Nephron progenitor cell (in vitro differentiated cells): Measurements from ENCODE around the gene A4GALT.

Experiments used
- DNase-seq: peaks from one replicate; pipeline ENCODE4 v3.0.0; 2021
- H3K27ac Mint-ChIP-seq: 2 replicates; pipeline ENCODE4 v1.8.0; 2021; ENCODE audit warnings: mild to moderate bottlenecking, moderate library complexity, mixed read lengths
- H3K27me3 Mint-ChIP-seq: 2 replicates; pipeline ENCODE4 v1.8.0; 2021; ENCODE audit warnings: mild to moderate bottlenecking, low read depth, mixed read lengths; ENCODE audit not compliant: poor library complexity
- H3K36me3 Mint-ChIP-seq: 2 replicates; pipeline ENCODE4 v1.8.0; 2021; ENCODE audit warnings: low read depth, mixed read lengths
- H3K4me1 Mint-ChIP-seq: 2 replicates; pipeline ENCODE4 v1.8.0; 2021; ENCODE audit warnings: mixed read lengths
- H3K4me3 Mint-ChIP-seq: 2 replicates; pipeline ENCODE4 v1.8.0; 2021; ENCODE audit warnings: mild to moderate bottlenecking, moderate library complexity, mixed read lengths
- H3K9me3 Mint-ChIP-seq: 2 replicates; pipeline ENCODE4 v1.8.0; 2021; ENCODE audit warnings: mild to moderate bottlenecking, moderate library complexity, mixed read lengths
- TF ChIP-seq, protein P1 (sequence below): fragments of 200-600 bp; sonication (generic); IDR thresholded peaks from 2 replicates; pipeline ENCODE4 v1.5.0; 2021; ENCODE audit warnings: antibody characterized with exemption

A4GALT gene

DNA sequence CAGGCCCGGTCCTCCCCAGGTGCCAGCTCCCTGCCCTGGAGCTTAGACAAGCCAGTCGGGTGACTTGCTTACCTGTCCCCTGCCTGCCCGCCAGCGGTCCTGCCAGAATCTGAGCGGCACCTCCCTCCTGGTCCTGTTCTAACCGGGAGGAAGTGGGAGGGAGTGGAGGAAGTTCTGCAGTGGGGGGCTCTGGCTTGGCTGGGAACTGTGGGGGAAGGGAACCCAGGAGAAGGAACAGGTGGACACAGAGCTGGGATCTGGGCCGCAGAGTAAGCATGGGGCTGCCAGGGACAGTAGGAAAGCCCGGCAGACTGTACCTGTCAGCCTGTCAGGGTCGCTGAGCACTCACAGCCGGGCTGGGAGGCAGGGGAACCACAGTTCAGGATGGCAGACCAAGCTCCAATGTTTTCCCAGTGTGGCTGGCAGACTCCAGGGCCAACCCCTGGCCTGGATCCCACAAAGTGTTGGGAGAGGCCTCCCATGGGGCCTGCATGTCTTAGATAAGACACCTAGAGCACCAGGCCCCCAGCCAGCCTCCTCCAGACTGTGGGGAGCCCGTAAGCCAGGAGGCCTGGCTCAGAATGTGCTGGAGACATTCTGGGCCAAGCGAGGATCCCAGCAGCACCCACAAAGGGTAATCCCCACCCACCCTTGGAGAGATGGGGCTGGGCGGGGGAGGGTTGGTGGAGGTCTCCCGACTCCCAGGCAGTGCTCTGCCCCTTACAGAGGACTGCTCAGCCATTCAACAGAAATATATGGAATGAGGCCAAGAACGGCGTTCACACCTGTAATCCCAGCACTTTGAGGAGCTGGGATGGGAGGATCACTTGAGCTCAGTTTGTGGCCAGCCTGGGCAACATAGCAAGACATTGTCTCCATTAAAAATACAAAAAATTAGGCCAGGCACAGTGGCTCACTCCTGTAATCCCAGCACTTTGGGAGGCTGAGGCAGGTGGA is 73.8 kb downstream of the A4GALT start:
- peak overlapping the region; percentile 98 for H3K4me3 Mint-ChIP-seq
- no peaks in the 10 kb centered on the region for H3K27me3 Mint-ChIP-seq
- no peak overlapping the region for H3K27ac Mint-ChIP-seq
- no peaks in the 10 kb centered on the region for H3K9me3 Mint-ChIP-seq
- H3K36me3 Mint-ChIP-seq, result no peaks in the 10 kb centered on the region
- peaks cover 62% of the 10 kb centered on the region for H3K4me1 Mint-ChIP-seq
- TF ChIP-seq, protein P1, sequence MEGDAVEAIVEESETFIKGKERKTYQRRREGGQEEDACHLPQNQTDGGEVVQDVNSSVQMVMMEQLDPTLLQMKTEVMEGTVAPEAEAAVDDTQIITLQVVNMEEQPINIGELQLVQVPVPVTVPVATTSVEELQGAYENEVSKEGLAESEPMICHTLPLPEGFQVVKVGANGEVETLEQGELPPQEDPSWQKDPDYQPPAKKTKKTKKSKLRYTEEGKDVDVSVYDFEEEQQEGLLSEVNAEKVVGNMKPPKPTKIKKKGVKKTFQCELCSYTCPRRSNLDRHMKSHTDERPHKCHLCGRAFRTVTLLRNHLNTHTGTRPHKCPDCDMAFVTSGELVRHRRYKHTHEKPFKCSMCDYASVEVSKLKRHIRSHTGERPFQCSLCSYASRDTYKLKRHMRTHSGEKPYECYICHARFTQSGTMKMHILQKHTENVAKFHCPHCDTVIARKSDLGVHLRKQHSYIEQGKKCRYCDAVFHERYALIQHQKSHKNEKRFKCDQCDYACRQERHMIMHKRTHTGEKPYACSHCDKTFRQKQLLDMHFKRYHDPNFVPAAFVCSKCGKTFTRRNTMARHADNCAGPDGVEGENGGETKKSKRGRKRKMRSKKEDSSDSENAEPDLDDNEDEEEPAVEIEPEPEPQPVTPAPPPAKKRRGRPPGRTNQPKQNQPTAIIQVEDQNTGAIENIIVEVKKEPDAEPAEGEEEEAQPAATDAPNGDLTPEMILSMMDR, result no peak
- no peak for DNase-seq

DNA sequence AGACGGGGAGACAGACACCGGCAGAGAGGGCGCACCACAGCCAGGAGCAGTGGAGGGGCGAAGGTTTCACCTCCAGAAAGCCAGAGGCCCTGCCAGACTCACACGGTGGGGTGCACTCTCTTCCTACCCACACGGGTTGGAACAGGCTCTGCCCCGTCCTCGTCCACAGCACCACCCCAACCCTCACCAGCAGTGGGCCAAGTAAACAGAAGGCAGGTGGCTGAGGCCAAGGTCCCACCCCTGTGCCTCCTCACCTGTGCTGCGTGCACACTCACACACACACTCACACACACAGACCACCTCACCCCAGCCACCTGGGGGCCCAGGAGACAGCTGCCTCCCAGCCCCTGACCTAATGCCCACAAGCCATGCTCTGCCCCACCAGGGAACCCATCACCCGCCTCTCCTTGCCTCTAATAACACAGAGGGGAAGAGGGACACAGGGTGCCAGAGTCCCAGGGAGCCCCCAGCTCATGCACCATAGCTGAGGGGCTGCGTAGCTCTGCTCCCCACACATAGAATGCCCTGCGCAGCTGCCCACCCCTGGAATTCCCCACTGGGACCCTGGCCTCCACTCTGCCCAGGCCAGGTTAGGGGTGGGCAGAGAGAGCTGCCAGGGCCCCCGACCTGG is 74.6 kb downstream of the A4GALT start:
- Mint-ChIP-seq H3K27me3 (no peaks in the 10 kb centered on the region), H3K4me3 (no peak overlapping the region), H3K9me3 (no peaks in the 10 kb centered on the region), H3K27ac (peak overlapping the region; percentile 75), H3K36me3 (no peaks in the 10 kb centered on the region), H3K4me1 (peaks cover 57% of the 10 kb centered on the region)
- TF ChIP-seq, protein P1, result no peak
- DNase-seq, result no peak

DNA sequence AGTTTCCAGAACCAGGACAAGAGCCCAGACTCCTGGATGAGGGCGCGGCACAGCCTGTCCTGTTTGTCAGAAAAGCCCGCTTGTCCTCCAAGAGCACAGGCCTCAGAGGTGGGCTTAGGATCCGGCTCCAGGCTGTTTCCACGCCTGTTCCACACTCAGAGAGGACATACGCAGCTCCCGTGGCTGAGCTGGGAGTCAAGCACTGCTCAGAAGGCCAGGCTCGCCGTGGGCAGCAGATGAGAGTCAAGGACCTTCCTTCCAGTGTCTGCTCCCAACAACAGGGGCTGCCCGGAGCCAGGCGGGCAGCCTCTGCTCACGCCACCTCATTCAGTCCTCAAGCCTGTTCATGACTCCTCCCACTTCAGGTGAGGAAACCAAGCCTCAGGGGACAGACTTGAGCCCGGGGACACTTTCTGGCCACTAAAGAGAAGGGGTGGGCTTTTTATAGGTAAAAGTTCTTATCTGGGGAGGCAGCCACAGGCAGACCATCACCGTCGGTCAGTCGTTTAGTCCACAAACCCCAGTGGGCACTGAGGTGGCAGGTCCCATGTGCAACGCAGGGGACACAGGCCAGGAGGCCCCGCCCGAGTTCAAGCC is 75.2 kb downstream of the A4GALT start:
- no peaks in the 10 kb centered on the region for H3K27me3 Mint-ChIP-seq
- H3K4me3 Mint-ChIP-seq, result no peak overlapping the region
- peak overlapping the region; percentile 86 for H3K27ac Mint-ChIP-seq
- no peaks in the 10 kb centered on the region for H3K9me3 Mint-ChIP-seq
- TF ChIP-seq, protein P1, result no peak
- peaks cover 54% of the 10 kb centered on the region for H3K4me1 Mint-ChIP-seq
- H3K36me3 Mint-ChIP-seq, result peaks cover 5% of the 10 kb centered on the region
- no peak for DNase-seq

DNA sequence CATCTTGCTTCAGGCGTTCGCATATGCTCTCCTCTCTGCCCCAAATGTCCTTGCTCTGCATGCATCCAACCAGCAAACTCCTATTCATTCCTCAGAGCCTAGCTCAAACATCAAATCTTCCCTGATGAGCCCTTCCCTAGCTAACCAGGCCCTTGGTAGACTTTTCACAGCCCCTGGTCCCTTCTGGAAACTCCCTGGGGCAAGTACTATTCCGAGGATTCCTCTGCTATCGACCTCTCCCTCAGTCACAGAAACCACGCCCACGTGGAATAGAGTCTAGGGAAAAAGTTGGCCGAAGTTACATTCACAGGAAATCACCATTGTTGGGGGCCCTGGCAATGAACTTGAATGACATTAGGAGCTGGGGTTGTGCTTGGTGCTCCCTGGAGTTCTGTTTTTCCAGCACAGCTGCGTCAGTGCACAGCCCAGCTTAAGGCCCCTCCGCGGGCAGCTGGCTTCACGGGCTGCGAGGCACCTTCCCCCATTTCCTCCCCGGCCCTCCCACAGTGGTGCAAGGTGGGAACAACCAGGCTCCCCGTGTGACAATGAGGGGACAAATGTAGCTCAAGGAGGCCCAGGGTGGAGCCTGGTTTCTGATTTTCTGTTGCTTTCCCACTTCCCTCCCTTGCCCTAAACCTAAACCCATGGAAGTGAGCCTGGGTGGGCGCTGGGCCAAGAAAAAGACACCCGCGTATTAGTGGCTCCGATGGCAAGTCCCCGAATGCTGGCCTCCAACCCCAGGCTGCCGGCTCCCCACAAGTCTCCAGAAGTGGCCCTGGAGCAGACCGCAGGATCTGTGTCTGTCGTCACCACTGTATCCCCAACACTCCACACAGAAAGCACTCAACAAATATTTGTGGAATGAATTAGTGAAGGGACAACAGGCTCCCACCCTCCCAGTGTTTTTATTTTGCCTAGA is 76.0 kb downstream of the A4GALT start:
- DNase-seq, result no peak
- H3K36me3 Mint-ChIP-seq, result peaks cover 10% of the 10 kb centered on the region
- H3K4me1 Mint-ChIP-seq, result peaks cover 58% of the 10 kb centered on the region
- no peak overlapping the region for H3K4me3 Mint-ChIP-seq
- H3K9me3 Mint-ChIP-seq, result no peaks in the 10 kb centered on the region
- H3K27me3 Mint-ChIP-seq, result no peaks in the 10 kb centered on the region
- TF ChIP-seq, protein P1, result no peak
- peak overlapping the region; percentile 86 for H3K27ac Mint-ChIP-seq

DNA sequence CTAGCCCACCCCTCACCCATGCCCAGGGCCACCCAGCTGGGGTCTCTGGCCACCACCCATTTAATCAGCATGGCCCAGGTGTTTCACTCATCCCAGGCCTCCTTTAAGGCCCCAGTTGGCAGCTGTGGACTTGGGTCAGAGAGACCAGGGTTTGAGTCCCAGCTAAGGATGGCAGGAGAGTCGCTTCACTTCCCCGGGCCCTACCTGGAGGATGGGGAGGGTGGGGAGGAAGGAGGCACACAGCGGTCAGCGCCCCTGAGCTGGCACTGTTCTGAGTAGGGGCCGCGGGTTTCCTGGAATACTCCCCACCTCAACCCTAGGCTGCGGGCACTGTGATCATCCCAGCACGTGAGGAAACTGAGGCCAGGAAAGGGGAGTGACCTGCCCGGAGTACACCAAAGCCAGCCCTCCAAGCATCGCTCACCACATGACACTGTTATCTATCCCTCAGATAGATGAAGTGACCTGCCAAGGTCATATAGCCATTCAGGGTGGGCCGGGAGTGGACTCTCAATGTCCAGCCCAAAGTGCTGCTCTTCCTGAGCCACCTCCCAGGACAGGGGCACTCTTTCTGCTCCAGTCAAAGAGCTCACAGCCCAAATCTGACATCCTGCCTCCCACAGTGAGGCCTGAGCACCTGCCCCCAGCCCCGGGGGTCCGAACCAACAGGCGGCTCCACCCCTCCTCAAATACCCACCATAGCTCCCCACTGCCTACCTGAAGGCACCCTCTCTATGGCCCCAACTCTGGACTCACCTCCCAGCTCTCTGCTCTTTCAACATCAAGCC is 76.8 kb downstream of the A4GALT start:
- Mint-ChIP-seq H3K4me3 (no peak overlapping the region), H3K27me3 (no peaks in the 10 kb centered on the region), H3K9me3 (no peaks in the 10 kb centered on the region), H3K36me3 (peaks cover 11% of the 10 kb centered on the region), H3K4me1 (peaks cover 57% of the 10 kb centered on the region), H3K27ac (peak overlapping the region; percentile 55)
- TF ChIP-seq, protein P1, result no peak
- DNase-seq, result no peak
